HK-2 (cell line): ENCODE data around the gene PARD3.

Source experiments
- DNase-seq: peaks from one replicate; pipeline ENCODE4 v3.0.0-alpha.2; 2018; ENCODE audit not compliant: unreplicated experiment

The PARD3 gene

DNA sequence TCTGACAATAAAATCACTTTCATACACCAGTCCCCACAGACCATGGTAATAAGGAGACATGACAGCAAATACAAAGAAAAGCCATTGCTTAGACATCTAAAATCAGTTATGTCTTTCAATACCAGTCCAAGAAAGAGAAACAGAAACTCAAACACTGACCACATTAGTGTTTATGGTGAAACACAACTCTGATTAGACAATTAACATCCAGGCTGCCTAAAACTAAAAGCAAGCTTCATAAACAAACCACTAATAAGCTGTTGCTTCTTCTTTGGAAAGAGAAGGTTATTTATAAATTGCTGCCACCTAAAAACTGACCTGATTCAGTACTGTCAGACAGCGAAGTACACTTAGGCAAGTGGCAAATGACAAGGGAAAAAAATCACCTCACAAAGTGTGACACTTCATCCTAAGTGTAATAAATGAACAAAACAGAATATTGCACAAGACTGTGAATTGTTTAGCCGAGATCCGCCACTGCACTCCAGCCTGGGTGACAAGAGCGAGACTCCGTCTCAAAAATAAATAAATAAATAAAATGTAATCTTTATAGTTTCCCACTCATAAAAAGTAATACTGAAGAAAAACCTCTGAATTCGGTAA, 277.4 kb downstream of the PARD3 start:
- DNase-seq = no peak

DNA sequence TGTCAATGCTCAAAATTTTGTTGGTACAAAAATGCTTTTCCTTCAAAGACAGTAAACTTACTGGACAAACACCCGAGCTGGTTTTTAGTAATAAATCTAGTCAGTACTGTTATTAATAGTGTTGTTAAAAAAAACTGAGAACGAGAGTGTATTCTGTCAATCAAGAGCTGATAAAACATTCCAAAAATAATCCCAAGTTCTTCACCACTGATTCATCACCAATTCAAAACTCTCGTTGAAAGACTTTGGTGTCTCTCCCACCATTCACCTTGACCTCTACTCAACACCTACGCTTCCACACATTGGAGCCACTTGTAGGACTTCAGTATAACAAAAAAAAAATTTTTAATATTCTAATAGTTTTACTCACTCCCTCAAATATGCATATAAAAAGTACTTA, 279.2 kb downstream of the PARD3 start:
- DNase-seq = no peak

DNA sequence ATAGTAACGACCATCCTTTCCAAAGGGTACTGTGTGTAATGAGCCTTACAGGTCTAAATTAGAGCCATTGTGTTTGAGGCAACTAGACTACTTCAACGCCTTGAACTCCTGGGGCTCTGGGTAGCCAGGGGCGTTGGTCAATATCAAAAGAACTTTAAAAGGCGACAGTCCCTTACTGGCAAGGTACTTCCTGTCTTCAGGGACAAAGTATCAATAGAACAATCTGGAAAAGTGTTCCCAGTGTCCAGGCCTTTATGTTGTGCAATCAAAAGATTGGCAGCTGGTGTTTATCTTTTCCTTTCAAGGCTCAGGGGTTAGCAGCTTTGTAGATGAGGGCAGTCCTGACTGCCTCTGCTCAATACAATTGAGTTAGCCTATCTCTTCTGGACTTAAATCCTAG, 284.3 kb downstream of the PARD3 start:
- DNase-seq = no peak

DNA sequence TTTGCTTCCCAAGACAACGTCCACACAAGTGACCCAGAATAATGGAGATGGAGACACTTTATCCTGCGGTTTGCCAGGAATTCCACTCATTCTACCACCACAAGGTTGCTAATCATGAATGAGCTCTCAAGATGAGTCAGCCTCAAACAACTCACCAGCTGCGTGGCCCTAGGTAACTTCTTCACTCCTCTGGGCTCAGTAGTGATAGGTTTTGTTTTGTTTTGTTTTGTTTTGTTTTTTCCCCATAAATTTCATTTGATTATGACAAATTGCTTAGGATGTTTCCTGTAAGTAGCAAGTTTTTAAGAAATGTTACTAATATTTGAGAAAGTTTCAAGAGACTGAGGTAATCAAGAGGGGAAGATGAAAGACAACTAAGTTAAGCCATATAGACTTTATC, 286.8 kb downstream of the PARD3 start:
- peak; percentile 44 for DNase-seq

DNA sequence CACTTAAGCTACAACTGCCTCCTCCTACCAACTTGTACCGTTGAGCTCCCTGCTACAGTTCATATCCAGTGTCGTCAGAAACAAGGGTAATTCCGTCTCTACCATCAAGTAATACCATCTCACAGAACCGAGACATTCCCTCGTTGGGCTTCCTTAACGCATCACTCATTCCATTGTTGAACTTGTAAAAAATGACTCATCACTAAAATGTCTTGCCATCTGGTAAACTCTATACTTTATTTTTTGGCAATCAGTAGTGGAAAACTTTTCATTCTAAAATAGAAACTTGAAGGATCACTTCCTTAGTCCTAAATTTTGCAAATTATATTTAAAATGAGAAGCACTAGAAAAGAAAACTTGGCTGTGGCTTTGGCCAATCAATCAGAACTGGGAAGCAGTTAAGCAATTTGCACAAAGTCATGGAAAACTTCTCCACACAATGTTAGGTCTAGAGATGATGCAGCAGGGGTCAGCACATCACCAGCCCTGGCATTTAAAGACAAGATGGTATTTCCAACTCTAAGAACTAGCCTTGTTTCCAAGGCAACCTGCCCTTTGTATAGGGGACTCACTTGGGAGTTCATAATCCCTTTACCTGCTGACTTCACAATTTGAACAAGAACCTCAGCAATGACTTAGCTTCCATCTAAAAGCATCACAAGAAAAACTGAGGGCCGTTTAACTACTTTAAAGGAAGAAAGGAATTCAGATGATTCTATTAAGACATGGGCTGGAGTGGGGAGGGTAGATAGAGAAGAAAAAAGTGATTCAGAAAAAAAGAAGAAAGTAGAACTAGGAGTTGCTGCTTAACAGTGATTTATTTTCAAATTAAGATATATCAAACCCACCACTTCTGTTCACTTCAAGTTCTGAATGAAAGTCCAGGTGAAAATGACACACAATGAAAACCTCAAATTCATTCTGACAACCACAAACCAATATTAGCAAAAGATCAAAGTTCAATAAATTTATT, 288.1 kb downstream of the PARD3 start:
- DNase-seq = peak; percentile 29

DNA sequence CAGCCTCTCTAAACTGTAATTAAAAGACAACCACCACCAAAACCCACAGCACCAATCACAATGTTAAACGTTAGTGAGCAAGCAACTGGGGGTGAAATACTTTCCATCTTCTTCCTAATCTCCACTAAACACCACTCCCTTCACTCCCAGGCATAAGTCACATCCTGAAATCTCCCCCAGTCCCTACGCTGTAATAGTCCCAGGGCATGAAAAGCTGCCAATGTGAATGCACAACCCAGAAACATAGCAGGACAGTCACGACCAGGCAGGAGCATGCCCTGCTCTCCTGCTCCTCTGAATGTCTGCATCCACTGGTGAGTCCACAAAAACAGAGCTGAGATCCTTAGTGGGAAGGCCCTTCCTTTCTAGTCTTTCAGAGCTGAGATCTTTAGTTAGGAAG, 288.9 kb downstream of the PARD3 start:
- DNase-seq = peak; percentile 7

DNA sequence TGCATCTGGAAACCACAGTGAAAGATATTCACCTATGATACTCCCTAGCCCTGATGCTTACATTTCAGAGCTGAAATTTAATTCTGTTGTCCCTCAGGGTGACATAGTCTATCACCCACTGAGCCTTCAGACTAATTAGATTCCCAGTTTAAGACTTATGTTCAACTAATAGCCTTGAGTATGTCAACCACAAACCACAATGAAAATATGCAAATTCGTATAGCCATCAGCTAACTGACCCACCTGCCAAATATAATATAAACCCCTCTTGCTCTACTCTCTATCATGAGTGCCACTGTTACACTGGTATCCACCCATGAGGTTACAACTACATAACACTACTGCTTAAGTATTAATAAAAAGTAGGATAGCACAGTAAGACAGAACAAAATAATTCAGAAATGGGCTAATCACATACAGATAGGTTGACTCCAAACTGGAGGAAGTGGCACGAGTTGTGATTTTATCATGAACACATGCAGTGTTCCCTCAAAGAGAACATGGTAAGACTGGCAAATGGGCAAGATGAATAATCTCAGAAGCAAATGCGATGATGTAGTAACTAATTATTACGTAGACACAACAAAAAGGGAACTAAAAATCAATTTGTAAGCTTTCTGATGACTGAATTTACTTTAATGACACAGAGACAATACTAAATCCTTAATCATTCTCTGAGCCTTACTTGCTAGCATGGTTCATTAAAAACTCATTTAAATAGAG, 290.6 kb downstream of the PARD3 start:
- DNase-seq = no peak

DNA sequence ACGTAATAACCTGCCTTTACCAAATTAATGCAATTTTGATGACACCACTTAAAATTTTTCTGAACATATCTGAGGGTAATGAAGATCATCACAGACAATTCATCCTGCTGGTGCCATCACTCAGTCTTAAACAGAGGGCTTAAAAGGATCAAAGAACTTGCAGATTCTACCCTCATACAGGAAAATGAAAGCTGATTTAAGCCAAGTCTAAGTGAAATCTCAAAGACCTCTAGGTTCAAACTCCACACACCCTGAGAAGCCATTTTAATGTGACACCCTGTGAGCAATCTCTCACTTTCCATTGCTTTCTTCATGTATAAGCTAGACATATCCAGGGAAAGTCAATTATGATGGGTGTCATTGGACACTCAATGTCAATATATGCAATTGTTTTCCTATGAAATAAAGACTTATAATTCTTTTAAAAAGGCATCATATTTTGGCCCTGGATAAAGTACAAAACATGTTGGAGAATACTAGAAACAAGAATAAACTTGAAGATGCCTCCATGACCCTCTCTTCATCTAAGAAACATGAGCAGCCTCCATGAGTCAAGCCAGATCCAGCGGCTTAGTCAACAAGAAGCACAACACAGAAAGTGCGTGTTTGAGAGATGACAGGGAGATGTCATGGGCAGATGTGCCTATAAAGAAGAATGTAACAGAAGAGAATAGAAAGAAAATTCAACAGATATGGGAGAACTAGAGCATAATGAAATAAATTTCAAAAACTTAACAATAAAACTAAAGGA, 291.9 kb downstream of the PARD3 start:
- no peak for DNase-seq

DNA sequence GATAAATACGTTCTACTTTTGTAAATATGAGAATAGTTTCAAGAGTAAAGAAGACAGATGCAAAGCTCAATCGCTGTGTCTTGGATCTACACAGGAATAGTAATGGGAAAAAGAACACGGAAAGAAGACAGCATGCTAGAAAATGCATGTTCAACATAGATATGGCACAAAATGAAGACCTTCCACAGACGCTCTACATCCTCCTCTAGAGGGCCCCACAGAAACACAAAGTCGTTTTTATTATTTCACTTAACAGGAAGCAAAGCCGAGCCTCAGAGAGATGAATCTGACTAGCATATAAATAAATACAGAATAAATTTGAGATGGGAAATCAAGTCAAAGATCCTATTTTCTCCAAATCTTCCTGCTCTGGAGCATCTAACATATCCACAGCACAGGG, 292.6 kb downstream of the PARD3 start:
- no peak for DNase-seq

DNA sequence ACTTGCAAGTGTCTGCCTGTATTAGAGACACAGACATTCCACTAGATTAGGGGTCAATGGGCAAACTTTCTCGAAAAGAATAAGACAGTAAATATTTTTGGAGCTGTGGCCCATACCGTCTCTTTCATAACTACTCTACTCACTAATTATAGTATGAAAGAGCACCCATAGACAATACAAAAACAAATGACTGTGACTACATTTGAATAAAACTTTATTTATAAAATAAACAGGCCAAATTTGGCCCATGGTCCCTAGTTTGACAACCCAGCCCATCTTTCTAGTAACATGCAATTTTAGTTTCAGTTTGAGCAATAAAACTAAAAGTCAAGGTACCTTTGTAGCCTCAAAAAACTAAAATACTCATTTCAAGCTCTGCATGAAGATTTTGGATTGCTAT, 294.6 kb downstream of the PARD3 start:
- no peak for DNase-seq

DNA sequence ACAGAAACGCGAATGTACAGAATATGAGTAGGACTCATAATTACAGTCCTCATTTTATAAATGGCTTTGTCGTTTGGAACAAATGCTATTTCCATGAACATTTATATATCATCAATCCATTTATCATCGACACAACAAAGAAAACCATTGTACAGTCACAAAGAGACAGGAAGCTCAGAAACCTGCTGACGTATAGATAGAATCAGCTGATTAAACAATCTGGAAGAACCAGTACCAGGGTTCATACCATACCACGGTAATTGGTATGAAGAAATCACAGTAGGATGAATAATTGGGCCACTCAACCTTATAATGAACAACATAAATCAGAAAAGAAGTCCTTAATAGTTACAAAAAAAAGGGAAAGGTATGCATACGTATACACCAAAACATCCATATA, 295.0 kb downstream of the PARD3 start:
- no peak for DNase-seq

DNA sequence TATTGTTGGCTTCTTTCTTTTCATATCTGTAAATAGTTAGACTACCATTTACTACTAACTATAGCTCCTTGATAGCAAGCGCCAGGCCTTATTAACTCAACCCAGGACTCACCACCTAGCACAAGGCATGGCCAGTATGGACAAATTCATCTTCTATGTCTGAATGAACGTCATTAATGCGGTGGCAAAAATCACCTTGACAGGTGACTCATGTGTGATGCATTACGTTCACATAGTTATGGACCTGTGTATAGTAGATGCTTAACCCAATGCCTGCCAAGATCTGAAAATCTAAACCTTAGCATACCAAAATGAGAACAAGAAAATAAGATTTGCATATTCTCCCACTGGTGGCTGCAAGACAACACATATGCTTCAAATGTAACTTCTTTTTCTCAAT, 300.8 kb downstream of the PARD3 start:
- no peak for DNase-seq

DNA sequence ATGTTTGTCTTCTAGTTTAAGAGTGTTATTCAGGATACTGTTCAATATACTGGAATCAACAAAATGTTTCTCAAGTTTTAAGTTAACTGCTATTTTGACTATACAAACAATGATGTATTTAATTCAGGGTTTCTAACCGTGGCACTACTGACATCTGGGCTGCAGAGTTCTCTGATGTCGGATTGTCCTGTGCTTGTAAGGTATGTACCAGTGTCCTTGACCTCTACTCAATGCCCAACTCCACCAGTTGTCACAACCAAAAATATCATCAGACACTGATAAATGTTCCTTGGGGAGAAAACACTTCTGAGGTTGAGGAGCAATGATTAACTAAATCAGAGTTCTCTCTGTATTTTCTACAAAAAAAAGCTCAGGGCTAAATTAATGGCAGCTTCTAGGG, 301.5 kb downstream of the PARD3 start:
- DNase-seq = no peak

DNA sequence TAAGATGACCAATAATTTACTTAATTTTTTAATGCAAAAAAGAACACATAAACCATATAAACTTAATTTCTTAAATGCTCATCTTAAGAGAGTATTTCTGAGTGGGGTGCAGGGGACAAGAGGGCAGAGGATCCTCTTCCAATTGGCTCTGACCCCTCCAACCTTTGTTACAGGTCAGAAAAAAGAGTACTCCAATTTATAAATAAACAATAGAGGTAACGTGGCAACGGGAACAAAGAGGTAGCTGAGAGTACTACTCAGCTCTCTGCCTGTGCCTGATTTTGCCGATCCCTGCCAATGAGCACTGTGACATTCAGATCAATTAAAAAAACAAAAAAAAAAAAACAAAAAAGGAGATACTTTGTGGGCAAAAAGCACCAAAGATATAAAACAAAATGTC, 307.9 kb downstream of the PARD3 start:
- no peak for DNase-seq

DNA sequence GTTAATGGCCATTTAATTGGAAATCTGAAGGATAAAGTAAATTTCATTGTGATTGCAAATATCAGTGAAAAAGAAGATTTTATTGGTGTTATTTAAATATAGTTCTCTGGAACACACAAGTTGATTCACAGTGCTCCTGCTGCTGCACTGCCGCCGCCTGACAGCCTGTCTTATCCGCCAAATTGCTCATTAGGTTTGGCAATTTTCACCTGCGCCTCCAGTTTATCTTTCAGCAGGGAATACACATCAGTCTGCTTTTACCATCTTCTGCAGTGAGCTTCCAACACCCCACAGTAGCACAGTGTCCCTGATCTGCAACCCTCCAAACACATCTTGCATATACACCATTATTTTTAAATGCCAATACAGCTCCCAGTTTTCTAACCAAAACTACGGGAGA, 308.3 kb downstream of the PARD3 start:
- DNase-seq = no peak

DNA sequence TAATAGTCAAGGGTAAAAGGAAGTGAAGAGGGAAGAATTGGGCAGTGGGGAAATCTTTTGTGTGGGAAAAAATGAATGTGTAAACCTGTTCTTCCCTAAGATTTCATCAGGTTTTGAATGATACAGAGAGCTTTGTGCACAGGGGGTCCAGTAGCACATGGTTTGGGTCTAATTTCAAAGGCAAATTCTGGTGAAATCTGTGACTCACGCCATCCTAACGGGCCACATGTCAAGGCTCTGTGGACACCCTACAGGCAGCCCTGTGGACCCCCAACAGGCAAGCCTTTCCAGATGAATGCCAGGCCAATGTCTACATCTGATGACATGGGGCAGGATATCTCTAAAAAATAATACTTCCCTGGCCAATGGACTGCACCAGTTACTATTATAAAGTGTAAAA, 309.8 kb downstream of the PARD3 start:
- DNase-seq = no peak

DNA sequence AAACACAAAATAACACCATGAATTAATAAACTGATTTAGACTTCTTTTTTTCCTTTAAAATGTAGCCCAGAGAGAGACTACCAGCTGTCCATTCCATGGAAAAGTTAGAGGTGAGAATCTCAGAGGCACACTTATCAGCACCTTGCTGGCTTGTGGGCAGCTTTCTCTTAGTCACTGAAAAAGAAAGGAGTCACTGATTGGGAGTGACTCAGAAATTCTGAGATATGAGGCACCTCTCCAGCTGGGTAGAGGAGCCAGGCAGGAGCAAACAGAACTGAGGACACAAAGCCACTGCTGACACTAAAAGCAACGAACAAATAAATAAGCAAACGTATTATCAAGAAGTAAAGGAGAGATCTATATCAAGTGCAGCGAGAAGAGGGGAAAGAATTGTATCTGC, 310.6 kb downstream of the PARD3 start:
- peak; percentile 28 for DNase-seq

DNA sequence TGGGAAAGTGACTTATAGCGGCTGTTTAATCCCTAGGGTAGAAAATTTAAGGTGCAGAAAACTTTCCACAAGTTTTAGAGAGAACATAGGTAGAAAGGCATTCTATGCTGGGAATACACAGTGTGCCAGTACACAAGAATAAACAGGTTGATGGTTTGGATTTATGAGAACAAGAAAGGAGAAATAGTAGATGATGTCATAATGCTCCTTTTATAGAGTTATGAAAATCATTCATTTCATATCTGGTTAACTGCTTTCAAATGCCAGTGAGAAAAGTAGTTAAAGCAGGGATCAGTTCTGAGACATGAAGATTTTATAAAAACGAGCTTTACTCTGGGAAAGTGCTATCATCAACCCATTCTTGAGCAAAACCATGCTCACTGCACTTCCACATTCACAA, 311.4 kb downstream of the PARD3 start:
- DNase-seq = no peak

DNA sequence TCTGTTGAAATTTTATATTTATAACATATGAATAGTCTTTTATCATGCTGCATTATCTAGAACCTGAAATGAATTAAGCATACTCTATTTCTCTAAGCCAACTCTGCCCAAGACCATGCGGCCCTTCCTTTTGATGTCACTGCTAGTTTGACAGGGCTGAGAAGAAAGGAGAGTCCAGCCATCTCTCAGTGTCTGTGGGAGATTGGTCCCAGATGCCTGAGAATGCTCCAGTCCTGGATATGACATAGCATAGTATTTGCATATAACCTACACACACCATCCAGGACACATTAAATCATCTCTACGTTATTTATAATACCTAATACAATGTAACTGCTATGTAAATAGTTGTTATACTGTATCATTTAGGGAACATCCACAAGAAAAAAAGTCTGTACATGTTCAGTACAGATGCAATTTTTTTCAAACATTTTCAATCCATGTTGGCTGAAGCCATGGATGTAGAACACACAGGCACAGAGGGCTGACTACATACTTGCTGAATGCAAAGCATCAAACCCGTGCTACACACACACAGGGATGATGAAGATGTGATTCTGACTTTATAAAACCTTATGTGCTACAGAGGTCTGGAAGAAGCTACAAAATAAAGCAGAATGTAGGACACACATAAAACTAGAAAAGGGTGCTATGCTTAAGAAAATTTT, 315.4 kb downstream of the PARD3 start:
- DNase-seq = no peak

DNA sequence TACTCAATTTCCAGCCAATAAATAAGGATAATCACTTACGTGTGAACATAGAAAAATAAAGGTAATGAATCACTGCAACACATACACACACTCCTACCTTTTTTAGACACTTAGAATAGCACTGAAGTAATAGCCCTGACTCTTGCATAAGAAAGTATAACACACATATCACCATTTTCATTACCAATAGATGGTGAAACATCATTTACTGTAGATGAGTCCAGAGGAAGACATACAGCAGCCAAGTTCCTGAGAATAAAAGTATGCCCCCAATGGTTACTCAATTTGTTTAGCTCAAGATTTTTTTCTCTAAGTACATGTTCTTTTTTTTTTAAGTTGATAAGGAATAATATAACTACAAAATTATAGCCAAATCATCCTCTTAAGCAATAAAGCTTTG, 316.3 kb downstream of the PARD3 start:
- no peak for DNase-seq

DNA sequence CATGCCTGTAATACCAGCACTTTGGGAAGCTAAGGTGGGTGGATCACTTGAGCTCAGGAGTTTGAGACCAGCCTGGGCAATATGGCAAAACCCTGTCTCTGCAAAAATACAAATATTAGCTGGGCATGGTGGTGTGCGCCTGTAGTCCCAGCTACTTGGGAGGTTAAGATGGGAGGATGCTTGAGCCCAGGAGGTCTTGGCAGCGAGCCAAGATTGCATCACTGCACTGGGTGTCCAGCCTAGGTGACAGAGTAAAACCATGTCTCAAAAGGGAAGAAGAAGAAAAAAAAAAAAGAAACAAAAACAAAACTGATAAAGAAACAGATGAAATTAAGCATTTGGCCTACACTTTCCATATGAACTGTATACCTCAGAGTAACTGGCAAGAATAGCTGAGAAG, 319.2 kb downstream of the PARD3 start:
- no peak for DNase-seq

DNA sequence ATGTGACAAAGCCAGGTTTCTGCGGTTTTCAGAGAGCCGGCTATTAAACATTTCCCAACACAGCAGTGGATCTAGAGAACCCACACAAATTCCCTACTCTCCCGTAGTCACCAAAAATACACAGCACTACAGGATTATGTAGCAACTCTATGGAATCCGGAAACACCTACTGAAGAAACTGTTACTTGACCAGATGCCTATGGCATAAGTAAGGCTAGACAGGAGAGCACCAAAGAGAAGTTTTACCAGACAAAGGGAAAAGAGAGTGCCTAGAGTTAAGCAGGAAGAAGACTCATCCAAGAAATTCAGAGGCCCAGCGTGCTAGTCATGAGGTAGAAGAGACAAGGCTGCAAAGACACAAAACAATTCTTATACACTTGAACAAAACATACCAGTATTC, 321.1 kb downstream of the PARD3 start:
- no peak for DNase-seq
